Fibroblast of the aortic adventitia (primary cell): Measurements from ENCODE around the gene FARS2. TPM values are rescaled to one million over a fixed set of nuclear protein-coding genes. Genes with fewer than 3 reads are reported as not detected.

Experiments
- DNase-seq: peaks from one replicate; pipeline ENCODE4 v3.0.0-alpha.2; 2010; ENCODE audit warnings: low read depth
- H3K4me3 ChIP-seq: 2 replicates; pipeline ENCODE4 v1.5.1; 2011; ENCODE audit warnings: low read depth, mild to moderate bottlenecking, control low read depth, low read length, moderate library complexity
- total RNA-seq: library from RNA; depleted of rRNA; stranded (reverse); fragments of >200 nt; gene quantifications from 2 replicates; pipeline ENCODE4 v1.2.3, GENCODE V29; 2012; ENCODE audit warnings: low replicate concordance
- TF ChIP-seq, protein P1 (sequence below): IDR thresholded peaks from 2 replicates; pipeline ENCODE4 v1.5.1; 2011; ENCODE audit warnings: mild to moderate bottlenecking, low read length, control low read depth, inconsistent platforms; ENCODE audit not compliant: insufficient read depth

Gene FARS2
- total RNA-seq, 1 donor, result 25.5 TPM

DNA sequence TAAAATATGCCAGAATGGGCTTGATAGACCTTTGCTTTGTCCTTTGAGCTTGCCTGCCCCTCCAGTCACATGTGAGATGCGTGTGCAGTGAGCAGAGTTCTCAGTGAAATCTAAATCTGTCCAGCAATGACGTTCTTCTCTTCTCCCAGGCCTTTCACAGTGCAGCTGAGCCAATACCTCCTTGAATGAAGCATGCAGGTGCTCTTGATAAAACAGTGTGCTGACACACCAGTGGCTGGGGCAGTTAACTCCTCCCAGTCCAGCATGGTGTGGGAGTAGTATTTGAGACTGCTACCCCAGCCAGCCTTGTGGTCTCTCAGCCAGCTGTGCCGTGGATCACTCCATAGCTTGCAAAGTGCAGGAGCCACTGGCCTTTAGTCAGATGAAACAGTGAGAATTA lies 240.5 kb downstream of the FARS2 start:
- TF ChIP-seq, protein P1, sequence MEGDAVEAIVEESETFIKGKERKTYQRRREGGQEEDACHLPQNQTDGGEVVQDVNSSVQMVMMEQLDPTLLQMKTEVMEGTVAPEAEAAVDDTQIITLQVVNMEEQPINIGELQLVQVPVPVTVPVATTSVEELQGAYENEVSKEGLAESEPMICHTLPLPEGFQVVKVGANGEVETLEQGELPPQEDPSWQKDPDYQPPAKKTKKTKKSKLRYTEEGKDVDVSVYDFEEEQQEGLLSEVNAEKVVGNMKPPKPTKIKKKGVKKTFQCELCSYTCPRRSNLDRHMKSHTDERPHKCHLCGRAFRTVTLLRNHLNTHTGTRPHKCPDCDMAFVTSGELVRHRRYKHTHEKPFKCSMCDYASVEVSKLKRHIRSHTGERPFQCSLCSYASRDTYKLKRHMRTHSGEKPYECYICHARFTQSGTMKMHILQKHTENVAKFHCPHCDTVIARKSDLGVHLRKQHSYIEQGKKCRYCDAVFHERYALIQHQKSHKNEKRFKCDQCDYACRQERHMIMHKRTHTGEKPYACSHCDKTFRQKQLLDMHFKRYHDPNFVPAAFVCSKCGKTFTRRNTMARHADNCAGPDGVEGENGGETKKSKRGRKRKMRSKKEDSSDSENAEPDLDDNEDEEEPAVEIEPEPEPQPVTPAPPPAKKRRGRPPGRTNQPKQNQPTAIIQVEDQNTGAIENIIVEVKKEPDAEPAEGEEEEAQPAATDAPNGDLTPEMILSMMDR, result no peak
- no peak overlapping the region for H3K4me3 ChIP-seq
- DNase-seq, result no peak

GRCh38 chr6:5504078-5504477 lies 242.8 kb downstream of the FARS2 start:
- DNase-seq, result no peak
- TF ChIP-seq, protein P1, result no peak
- no peak overlapping the region for H3K4me3 ChIP-seq

DNA sequence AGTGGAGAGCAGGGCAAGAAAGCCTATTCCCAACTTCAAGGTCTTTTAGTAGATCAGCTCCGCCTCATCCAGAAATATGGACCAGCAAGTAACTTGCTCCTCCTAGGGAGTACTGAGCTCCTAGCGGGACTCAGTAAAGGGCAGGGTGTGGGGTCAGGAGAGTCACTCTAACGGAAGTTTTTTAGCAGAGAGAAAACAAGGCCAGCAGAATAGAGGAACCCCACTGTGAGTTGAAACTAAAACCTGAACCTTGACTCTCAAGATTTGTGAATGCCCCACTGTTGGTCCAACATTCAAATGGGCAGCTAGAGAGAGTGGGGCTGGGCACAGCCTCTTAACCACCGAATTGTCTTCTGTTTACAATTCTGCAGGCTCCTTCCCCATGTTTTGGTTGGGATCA lies 244.8 kb downstream of the FARS2 start:
- no peak overlapping the region for H3K4me3 ChIP-seq
- TF ChIP-seq, protein P1, result no peak
- no peak for DNase-seq

DNA sequence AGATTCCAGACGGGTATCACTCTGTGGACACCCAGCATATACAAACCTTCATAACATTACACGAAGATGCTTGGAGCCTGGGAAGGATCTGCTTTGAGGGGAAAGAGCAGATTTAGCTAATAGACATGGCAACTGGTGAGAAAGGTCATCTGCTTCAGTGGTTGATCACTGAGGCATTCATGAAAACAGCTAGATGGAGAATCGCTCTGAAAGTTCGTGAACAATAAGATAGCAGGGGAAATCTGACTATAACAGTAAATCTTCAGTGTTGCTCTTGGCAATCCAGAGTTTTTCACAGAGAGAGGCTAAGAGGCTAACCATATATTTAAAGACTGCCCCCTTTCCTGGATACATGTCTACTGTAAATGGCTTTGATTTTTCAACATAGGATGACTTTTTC lies 245.3 kb downstream of the FARS2 start:
- H3K4me3 ChIP-seq, result no peak overlapping the region
- TF ChIP-seq, protein P1, result no peak
- no peak for DNase-seq

DNA sequence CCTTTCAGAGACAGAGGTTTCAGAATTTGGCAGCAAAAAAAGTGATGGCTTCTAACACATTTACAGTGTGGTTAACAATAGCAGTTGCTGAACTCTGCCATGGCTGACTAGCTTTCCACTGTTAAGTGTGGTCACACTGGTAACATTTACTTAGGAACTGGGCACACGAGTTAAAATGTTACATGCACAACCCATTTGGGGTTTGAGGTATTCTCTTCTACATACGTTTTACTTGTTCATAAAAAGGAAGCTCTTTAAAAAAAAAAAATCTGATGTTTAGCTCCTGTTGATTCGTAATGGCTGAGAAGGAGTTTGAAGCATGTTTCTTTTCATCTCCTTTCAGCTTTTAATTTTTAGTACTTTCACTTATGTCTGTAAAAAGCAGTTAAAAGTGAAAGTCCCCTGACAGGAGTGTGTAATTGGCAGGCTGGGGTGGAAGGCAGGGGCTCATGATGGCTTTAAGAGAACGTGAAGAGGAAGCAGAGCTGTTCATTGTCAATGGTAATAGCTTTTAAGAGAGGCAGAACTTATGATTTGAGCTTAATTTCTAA lies 245.9 kb downstream of the FARS2 start:
- TF ChIP-seq, protein P1, result no peak
- no peak for DNase-seq

GRCh38 chr6:5509106-5509505 lies 247.8 kb downstream of the FARS2 start:
- no peak overlapping the region for H3K4me3 ChIP-seq
- DNase-seq, result no peak
- TF ChIP-seq, protein P1, result no peak

More for the DNA sequence above, 245.9 kb downstream of the FARS2 start:
- H3K4me3 ChIP-seq, result no peak overlapping the region
